Sigmoid colon (tissue), 4 donors: ENCODE measurements around the gene FJX1.

Experiments
- POLR2A ChIP-seq, 2 donors: fragments of 450-650 bp; IDR thresholded peaks; one replicate each; pipeline ENCODE4 v1.6.1; 2016; ENCODE audit warnings: antibody characterized with exemption in 2 of 2, mild to moderate bottlenecking in 2 of 2, moderate library complexity in 2 of 2
- POLR2AphosphoS5 ChIP-seq, 4 donors: sonication (generic); formaldehyde crosslinking; IDR thresholded peaks; one replicate each; pipeline ENCODE4 v1.6.1; 2017; ENCODE audit warnings: antibody characterized with exemption in 4 of 4
- TF ChIP-seq, protein P1 (sequence below), 4 experiments: fragments of 450-650 bp in 3 of 4; fragments of 200-600 bp in 1 of 4; IDR thresholded peaks; one replicate each; pipeline ENCODE4 v1.5.1; 2016 to 2019; ENCODE audit warnings: antibody characterized with exemption in 4 of 4, mild to moderate bottlenecking in 3 of 4, moderate library complexity in 2 of 4

DNA sequence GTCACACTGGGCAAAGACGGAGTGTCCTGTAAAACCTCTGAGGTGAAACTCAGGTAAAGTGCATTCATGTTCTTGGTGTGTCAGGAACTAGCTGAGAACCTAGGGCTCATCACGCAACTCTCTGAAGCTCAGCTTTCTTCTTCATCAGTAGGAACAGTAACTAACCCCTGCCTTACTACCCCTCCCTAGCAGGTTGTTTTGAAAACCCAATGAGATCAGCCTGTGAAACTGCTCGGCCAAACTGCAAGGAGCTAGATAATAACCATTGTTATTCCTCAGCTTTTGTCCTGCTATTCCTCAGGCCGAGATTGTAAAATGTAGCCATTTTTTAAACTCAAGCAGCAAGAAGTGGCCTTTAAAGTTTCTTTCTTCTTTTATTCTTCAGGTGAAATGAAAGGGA is 9.8 kb upstream of the FJX1 start:
- TF ChIP-seq, protein P1, sequence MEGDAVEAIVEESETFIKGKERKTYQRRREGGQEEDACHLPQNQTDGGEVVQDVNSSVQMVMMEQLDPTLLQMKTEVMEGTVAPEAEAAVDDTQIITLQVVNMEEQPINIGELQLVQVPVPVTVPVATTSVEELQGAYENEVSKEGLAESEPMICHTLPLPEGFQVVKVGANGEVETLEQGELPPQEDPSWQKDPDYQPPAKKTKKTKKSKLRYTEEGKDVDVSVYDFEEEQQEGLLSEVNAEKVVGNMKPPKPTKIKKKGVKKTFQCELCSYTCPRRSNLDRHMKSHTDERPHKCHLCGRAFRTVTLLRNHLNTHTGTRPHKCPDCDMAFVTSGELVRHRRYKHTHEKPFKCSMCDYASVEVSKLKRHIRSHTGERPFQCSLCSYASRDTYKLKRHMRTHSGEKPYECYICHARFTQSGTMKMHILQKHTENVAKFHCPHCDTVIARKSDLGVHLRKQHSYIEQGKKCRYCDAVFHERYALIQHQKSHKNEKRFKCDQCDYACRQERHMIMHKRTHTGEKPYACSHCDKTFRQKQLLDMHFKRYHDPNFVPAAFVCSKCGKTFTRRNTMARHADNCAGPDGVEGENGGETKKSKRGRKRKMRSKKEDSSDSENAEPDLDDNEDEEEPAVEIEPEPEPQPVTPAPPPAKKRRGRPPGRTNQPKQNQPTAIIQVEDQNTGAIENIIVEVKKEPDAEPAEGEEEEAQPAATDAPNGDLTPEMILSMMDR (IDR thresholded peaks at IDR 0.05): no peak
- no peak for TF ChIP-seq POLR2AphosphoS5 (IDR thresholded peaks at IDR 0.05)
- TF ChIP-seq POLR2A (IDR thresholded peaks at IDR 0.05): no peak
